Heart left ventricle (tissue), 16 donors: ENCODE data around the gene CHRNE. TPM values are rescaled to one million over a fixed set of nuclear protein-coding genes. Genes with fewer than 3 reads are reported as not detected.

ENCODE experiments used
- ATAC-seq, 4 donors: fragments of 200-7000 bp; cut with Tn5 transposase; one replicate each; pipeline ENCODE4 v1.9.1; 2020 to 2022; ENCODE audit warnings: moderate library complexity in 4 of 4, mild to moderate bottlenecking in 3 of 4, moderate number of reproducible peaks in 1 of 4
- DNase-seq, 5 donors: peaks; one replicate each; pipeline ENCODE4 v3.0.0-alpha.2; 2020
- H3K27ac ChIP-seq, 12 donors: fragments of 200-600 bp; sonication (generic) in 4 of 12; one replicate each; pipeline versions ENCODE4 v1.5.0 to v1.8.0; 2016 to 2022; ENCODE audit warnings: mild to moderate bottlenecking in 2 of 12
- H3K27me3 ChIP-seq, 9 donors: fragments of 200-600 bp; sonication (generic) in 2 of 9; one replicate each; pipeline versions ENCODE4 v1.5.1 to v1.8.0; 2016 to 2022; ENCODE audit warnings: mild to moderate bottlenecking in 3 of 9
- H3K36me3 ChIP-seq, 9 donors: fragments of 200-600 bp; sonication (generic) in 2 of 9; one replicate each; pipeline versions ENCODE4 v1.5.0 to v1.8.0; 2018 to 2022; ENCODE audit warnings: mild to moderate bottlenecking in 2 of 9
- H3K4me1 ChIP-seq, 12 donors: fragments of 200-600 bp; sonication (generic) in 4 of 12; one replicate each; pipeline versions ENCODE4 v1.5.0 to v1.8.0; 2016 to 2022; ENCODE audit warnings: mild to moderate bottlenecking in 3 of 12
- H3K4me3 ChIP-seq, 12 donors: fragments of 200-600 bp; sonication (generic) in 4 of 12; one replicate each; pipeline versions ENCODE4 v1.5.0 to v1.8.0; 2017 to 2022; ENCODE audit warnings: mild to moderate bottlenecking in 9 of 12, moderate library complexity in 4 of 12
- H3K9me3 ChIP-seq, 12 donors: fragments of 200-600 bp; sonication (generic) in 4 of 12; one replicate each; pipeline versions ENCODE4 v1.5.0 to v1.8.0; 2016 to 2022; ENCODE audit warnings: mild to moderate bottlenecking in 1 of 12
- CTCF ChIP-seq, 12 donors: fragments of 200-600 bp; sonication (generic) in 4 of 12; IDR thresholded peaks; one replicate each; pipeline versions ENCODE4 v1.5.0 to v1.8.0; 2018 to 2022; ENCODE audit warnings: antibody characterized with exemption in 12 of 12, mild to moderate bottlenecking in 5 of 12
- POLR2A ChIP-seq, 2 donors: fragments of 450-650 bp; IDR thresholded peaks; one replicate each; pipeline ENCODE4 v1.6.1; 2017; ENCODE audit warnings: antibody characterized with exemption in 2 of 2, mild to moderate bottlenecking in 2 of 2, moderate library complexity in 2 of 2
- WGBS, 4 donors: extraction: QIAGEN DNeasy Blood & Tissue Kit in 2 of 4; methylation state at CpG; one replicate each; pipeline versions ENCODE4 v1.1.5 to v1.1.7; 2013 to 2018; 5-methylcytosine and 5-hydroxymethylcytosine counted together
- intact Hi-C, 10 donors: fragments of 100-400 bp; cut with DNase I; formaldehyde crosslinking; loops; one replicate each; pipeline versions ENCODE4 v1.11.1 to v1.14.2; 2022
- polyA plus RNA-seq, 2 donors: library from polyadenylated mRNA; stranded (reverse); fragments of 200-250 nt; gene quantifications; one replicate each; pipeline ENCODE4 v1.2.3, GENCODE V29; 2013
- total RNA-seq, 9 donors: library from RNA; depleted of rRNA in 2 of 9; stranded (reverse); fragments of >200 nt in 2 of 9; fragmentation: NEBNext Ultra II Directional in 3 of 9; extraction: Animal tissue kit (Norgen Biotek cat#: 25700) in 3 of 9; gene quantifications; one replicate each; pipeline versions ENCODE4 v1.1.0 to v1.2.4, GENCODE V29; 2016 to 2023
- donor health status: ischemic (EF 13 %, LVEDD 7.1; RV severe dilation, severe dysfunction).
- donor health status: healthy with polysubstance abuse.
- donor health status: DM: no; HTN: yes; CAD: no.
- donor health status: DM: no; HTN: no; CAD: no.
- donor health status: ischemic (EF 25% LVEDD 6.9; RV normal size, moderate dysfunction).
- donor health status: ischemic (EF 25% LVEDD 5.7; RV mildly dilated, moderate dysfunction).
- donor health status: healthy.
- donor health status: DM: yes; HTN: yes; CAD: no.
- donor health status: ischemic (EF 35%, LVEDD 5.7; RV mildly dilated, moderate dysfunction).
- donor health status: nonischemic (EF 11% LVEDD 7.7; RV severe dilation, severe dysfunction).
- donor health status: DM: yes; HTN: yes; CAD: no.
- donor health status: PGD.
- donor health status: ischemic (EF 29% LVEDD 5.4; RV normal size, mild dysfunction).
- donor health status: nonischemic (EF 23%, LVEDD 6.1; RV moderate dilation, normal function).

The CHRNE gene
- total and polyA plus RNA-seq, 11 donors, result 0.23 to 1.4 (median 0.48) TPM

GRCh38 chr17:4856271-4856936, 46.5 kb downstream of the CHRNE start:
- WGBS, 4 donors, result 74 to 81% (median 76%) methylated on average over 17 of the region's 17 CpGs
- Histone ChIP-seq H3K27me3 (no peaks in the 10 kb centered on the region), H3K36me3 (peaks cover 0 to 12% (median 0%) of the 10 kb centered on the region in 9 donors), H3K4me3 (no peak overlapping the region), H3K4me1 (peaks cover 4 to 54% (median 36%) of the 10 kb centered on the region in 12 donors), H3K9me3 (no peaks in the 10 kb centered on the region), H3K27ac (peak overlapping the region in 9 of 12 donors; percentile 1 to 88 (median 74))
- no peak for TF ChIP-seq POLR2A (IDR thresholded peaks at IDR 0.05)
- TF ChIP-seq CTCF (IDR thresholded peaks at IDR 0.05), result no peak
- DNase-seq (no peak), ATAC-seq (no peak)
- intact Hi-C loops, result no loop called here

- no peak overlapping the region for H3K4me3 ChIP-seq
- peaks cover 7 to 66% (median 33%) of the 10 kb centered on the region in 12 donors for H3K4me1 ChIP-seq
- no peaks in the 10 kb centered on the region for H3K9me3 ChIP-seq
- TF ChIP-seq POLR2A (IDR thresholded peaks at IDR 0.05), result no peak
- no peak for TF ChIP-seq CTCF (IDR thresholded peaks at IDR 0.05)
- no peak for ATAC-seq
- 93 to 97% (median 95%) methylated on average over 5 of the region's 5 CpGs for WGBS, 4 donors
- DNase-seq, result no peak
- H3K27ac ChIP-seq, result no peak overlapping the region
- intact Hi-C loops, result no loop called here
- peaks cover 0 to 8% (median 0%) of the 10 kb centered on the region in 9 donors for H3K36me3 ChIP-seq
- H3K27me3 ChIP-seq, result no peaks in the 10 kb centered on the region
Measured at GRCh38 chr17:4854111-4854681, 48.7 kb downstream of the CHRNE start.

- Histone ChIP-seq H3K36me3 (peaks cover 0 to 8% (median 0%) of the 10 kb centered on the region in 9 donors), H3K9me3 (no peaks in the 10 kb centered on the region), H3K4me3 (no peak overlapping the region), H3K4me1 (peaks cover 0 to 56% (median 28%) of the 10 kb centered on the region in 12 donors), H3K27ac (no peak overlapping the region), H3K27me3 (no peaks in the 10 kb centered on the region)
- intact Hi-C loops, result no loop called here
- DNase-seq, result no peak
- WGBS, 4 donors, result 89 to 98% (median 93%) methylated on average over 2 of the region's 2 CpGs
- no peak for TF ChIP-seq CTCF (IDR thresholded peaks at IDR 0.05)
- TF ChIP-seq POLR2A (IDR thresholded peaks at IDR 0.05), result no peak
- no peak for ATAC-seq
Measured at GRCh38 chr17:4853208-4853671, 49.7 kb downstream of the CHRNE start.

- H3K27ac ChIP-seq, result no peak overlapping the region
- peaks cover 0 to 8% (median 0%) of the 10 kb centered on the region in 9 donors for H3K36me3 ChIP-seq
- no peak for ATAC-seq
- no peak for TF ChIP-seq CTCF (IDR thresholded peaks at IDR 0.05)
- no peak overlapping the region for H3K4me3 ChIP-seq
- intact Hi-C loops, result no loop called here
- no peaks in the 10 kb centered on the region for H3K27me3 ChIP-seq
- H3K4me1 ChIP-seq, result peaks cover 0 to 56% (median 25%) of the 10 kb centered on the region in 12 donors
- no peak for DNase-seq
- H3K9me3 ChIP-seq, result no peaks in the 10 kb centered on the region
Measured at GRCh38 chr17:4852567-4853207, 50.2 kb downstream of the CHRNE start.
